Sigmoid colon (tissue), 4 donors: ENCODE data around the gene LTN1.

Source experiments
- POLR2A ChIP-seq, 2 donors: fragments of 450-650 bp; IDR thresholded peaks; one replicate each; pipeline ENCODE4 v1.6.1; 2016; ENCODE audit warnings: antibody characterized with exemption in 2 of 2, mild to moderate bottlenecking in 2 of 2, moderate library complexity in 2 of 2
- POLR2AphosphoS5 ChIP-seq, 4 donors: sonication (generic); formaldehyde crosslinking; IDR thresholded peaks; one replicate each; pipeline ENCODE4 v1.6.1; 2017; ENCODE audit warnings: antibody characterized with exemption in 4 of 4
- TF ChIP-seq, protein P1 (sequence below), 4 experiments: fragments of 450-650 bp in 3 of 4; fragments of 200-600 bp in 1 of 4; IDR thresholded peaks; one replicate each; pipeline ENCODE4 v1.5.1; 2016 to 2019; ENCODE audit warnings: antibody characterized with exemption in 4 of 4, mild to moderate bottlenecking in 3 of 4, moderate library complexity in 2 of 4

DNA sequence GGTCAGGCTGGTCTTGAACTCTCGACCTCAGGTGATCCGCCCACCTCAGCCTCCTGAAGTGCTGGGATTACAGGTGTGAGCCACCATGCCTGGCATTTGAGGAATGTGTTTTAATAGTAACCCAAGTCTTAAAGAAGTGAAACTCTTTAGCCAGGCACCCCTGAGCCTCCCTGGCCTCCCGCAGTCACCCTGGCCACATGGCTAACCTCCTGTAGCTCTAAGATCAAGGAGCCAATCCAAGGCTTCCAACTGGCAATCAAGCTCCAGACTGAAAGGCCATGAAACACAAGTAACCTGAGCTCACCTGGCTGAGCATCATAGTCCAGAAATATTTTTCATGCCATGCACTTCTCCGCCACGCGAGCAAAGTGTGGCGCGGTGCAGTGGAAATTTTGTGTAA, 84.3 kb downstream of the LTN1 start:
- TF ChIP-seq, protein P1, sequence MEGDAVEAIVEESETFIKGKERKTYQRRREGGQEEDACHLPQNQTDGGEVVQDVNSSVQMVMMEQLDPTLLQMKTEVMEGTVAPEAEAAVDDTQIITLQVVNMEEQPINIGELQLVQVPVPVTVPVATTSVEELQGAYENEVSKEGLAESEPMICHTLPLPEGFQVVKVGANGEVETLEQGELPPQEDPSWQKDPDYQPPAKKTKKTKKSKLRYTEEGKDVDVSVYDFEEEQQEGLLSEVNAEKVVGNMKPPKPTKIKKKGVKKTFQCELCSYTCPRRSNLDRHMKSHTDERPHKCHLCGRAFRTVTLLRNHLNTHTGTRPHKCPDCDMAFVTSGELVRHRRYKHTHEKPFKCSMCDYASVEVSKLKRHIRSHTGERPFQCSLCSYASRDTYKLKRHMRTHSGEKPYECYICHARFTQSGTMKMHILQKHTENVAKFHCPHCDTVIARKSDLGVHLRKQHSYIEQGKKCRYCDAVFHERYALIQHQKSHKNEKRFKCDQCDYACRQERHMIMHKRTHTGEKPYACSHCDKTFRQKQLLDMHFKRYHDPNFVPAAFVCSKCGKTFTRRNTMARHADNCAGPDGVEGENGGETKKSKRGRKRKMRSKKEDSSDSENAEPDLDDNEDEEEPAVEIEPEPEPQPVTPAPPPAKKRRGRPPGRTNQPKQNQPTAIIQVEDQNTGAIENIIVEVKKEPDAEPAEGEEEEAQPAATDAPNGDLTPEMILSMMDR (IDR thresholded peaks at IDR 0.05) = no peak
- TF ChIP-seq POLR2A (IDR thresholded peaks at IDR 0.05) (no peak), POLR2AphosphoS5 (IDR thresholded peaks at IDR 0.05) (no peak)
